HG02642 (cell line): ENCODE results near the gene CMTM8.

Experiments
- ATAC-seq: cut with Tn5 transposase; IDR thresholded peaks from one replicate; pipeline ENCODE4 v1.9.1; 2021; ENCODE audit warnings: mild to moderate bottlenecking; ENCODE audit not compliant: unreplicated experiment, poor library complexity

Gene CMTM8

GRCh38 chr3:32325927-32326326, 87.4 kb downstream of the CMTM8 start:
- ATAC-seq: no peak

DNA sequence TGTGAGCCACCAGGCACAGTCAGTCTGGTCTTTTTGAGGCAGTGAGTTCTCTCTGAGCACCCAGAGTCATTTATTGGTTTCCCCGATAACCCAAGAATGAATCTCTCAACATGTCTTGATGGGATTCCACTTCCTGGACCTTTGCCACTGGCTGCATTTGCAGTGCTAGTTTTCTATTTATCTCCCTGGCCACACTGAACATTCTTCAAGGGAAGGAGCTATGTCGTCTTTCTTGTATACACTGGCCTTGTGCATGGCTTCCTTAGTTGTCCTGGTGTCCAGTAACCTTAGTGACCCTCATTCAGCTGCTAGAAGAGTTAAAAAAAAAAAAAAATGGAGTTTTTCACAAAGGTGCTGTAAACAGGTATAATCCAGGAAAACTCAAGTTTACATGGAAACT, 88.3 kb downstream of the CMTM8 start:
- ATAC-seq: no peak

GRCh38 chr3:32334675-32335074, 96.2 kb downstream of the CMTM8 start:
- ATAC-seq: no peak

DNA sequence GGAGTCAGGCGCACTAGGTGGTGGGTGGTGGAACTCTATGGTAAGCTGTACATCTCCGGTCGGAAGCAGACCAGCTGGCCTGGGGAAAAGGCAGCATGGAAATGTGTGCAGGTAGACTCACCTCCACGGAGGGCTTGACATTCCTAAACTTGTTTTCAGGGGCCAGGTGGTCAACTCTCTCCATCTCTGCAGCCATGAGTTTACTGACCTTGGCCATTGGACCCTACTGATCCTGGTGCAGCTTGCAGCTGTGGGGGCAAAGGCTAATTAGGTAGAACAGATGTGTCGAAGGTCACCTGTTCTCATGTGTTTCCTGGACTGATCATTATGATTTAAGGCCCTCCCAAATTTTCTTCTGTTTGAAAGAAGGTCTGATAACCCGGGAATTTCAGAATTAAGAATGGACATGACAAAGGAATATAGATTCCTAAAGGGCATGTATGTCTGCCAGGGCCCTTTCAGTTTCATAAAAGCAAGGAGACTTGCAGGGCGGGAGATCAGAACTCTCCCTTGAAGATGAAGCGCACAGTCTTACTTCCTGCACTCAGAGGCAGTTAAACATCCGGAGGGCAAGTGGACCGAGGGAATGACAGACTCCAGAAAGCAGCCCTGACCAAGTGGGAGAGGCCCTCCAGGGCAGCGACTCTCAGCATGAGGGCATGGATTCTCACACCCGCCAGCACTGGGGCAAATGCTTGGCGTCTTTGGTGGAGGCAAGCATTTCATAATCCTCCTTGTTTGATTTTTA, 97.1 kb downstream of the CMTM8 start:
- no peak for ATAC-seq

GRCh38 chr3:32336113-32336498, 97.6 kb downstream of the CMTM8 start:
- ATAC-seq: no peak

GRCh38 chr3:32337505-32337904, 99.0 kb downstream of the CMTM8 start:
- ATAC-seq: no peak

GRCh38 chr3:32340039-32340438, 101.6 kb downstream of the CMTM8 start:
- no peak for ATAC-seq

GRCh38 chr3:32340611-32341365, 102.3 kb downstream of the CMTM8 start:
- ATAC-seq: no peak

DNA sequence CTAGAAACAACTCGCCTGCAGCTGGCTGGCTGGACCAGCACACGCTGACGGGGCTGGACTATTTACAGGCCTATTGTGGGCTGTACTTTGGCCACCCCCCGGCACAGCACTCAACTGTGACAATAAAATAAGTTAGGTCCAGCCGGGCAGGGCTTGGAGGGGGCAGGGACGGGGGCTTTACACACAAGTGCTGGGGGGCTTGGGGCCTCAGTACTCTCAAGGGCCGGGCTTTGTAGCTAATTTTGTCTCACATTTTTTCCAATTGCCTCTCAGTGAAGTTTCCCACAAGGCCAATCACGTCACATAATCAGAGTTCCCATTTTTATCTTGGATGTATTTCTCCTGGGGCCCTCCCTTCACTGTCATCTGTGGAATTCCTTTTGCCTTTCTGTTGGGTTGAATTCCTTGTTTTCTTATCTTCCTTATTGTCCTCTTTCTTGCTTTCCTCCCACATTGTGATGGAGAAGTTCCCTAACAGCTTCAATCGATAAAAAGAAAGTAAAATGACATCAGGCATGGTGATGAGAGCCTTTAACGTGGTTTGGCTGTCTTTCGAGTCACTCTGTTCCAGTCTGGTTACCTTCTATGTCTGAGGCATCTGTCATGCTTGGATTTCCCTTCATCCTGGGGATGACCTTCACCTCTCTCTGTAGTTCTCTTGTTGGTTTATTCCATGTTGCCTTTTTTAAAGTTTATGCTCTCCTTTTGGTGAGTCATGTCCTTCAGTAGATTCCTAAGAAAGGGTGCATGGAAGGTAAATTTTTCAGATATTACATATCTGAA, 109.1 kb downstream of the CMTM8 start:
- ATAC-seq: no peak

DNA sequence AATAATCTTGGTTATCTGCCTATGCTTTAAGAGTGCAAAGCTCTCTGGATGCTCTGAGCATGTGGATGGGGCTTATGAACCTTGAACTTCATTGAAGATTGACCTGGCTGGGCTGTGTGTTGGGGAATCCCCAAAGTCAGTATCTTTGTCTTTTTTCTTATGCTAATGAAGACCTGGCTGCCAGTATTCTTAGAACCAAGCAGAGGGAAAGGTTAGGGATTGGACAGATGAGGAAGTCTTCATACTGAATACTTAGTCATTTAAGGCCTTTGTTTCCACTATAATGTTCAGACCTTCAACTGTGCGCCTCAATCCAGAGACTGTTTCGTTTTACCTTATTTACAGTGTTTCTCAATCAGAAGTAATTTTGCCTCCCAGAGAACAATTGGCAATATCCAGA, 110.7 kb downstream of the CMTM8 start:
- ATAC-seq: no peak

- no peak for ATAC-seq
These were observed 114.1 kb downstream of the CMTM8 start for GRCh38 chr3:32352563-32352962.

DNA sequence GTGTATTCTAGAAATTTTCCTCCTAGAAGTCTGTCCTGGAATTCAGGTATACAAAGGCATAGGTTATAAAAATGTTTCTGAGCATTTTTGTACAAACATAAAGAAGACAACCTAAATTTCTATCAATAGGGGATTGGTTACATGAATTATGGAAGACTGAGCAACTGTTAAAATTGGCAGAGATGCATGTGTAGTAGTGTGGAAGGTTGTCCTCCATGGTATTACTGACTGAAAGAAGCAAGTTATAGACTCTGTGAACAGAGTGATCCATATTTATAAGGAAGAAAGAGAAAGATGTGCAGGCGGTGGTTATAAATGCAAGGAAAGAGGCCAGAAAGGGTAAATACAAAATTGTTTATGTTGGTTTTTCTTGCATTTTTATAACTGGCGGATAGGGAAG, 114.9 kb downstream of the CMTM8 start:
- no peak for ATAC-seq

DNA sequence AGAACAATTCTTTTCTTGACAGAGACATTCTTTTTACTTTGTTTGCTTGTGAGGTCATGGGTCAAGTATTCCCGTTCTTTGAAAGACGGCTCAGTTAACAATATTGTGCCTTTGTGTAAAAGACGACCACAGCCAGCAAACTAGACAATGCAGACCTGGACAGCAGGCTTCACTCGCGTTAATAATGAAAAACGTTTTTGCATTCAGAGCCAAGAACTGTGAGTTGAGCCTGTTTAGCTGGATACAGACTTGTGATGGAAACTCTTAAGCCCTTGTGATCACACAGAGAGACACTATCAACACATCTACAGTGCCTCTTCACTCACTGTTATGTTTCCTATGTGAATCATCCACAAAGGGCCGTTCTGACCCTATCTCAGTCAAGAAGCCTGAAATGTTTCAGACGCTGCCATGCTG, 115.9 kb downstream of the CMTM8 start:
- no peak for ATAC-seq

- ATAC-seq: no peak
These were observed 117.3 kb downstream of the CMTM8 start for GRCh38 chr3:32355751-32356291.

- no peak for ATAC-seq
These were observed 121.4 kb downstream of the CMTM8 start for GRCh38 chr3:32359766-32360492.

DNA sequence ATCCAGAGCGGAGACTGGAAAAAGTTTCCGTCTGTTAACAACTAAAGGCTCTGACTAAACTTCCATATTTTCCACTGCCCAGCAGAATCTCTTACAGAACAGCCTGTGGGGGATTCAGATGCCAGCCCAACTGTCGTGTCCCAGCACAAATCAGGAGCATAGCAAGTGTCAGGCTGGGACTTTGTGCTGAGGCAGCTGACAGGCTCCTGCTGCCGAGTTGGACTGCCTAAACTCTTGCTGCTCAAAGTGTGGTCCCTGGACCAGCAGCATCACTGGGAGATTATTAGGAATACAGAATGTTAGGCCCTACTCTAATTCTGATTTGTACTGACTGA, 122.0 kb downstream of the CMTM8 start:
- ATAC-seq: no peak

- ATAC-seq: peak; percentile 62
These were observed 128.3 kb downstream of the CMTM8 start for GRCh38 chr3:32366638-32367397.

GRCh38 chr3:32367442-32367841, 129.0 kb downstream of the CMTM8 start:
- no peak for ATAC-seq

GRCh38 chr3:32371461-32372212, 133.2 kb downstream of the CMTM8 start:
- no peak for ATAC-seq
